ENCODE measurements around the gene WDR43. TPM values are rescaled to one million over a fixed set of nuclear protein-coding genes. Genes with fewer than 3 reads are reported as not detected.
A peak's percentile ranks its signal among the peaks of the same experiment; 100 is the strongest.

WDR43 gene, protein sequence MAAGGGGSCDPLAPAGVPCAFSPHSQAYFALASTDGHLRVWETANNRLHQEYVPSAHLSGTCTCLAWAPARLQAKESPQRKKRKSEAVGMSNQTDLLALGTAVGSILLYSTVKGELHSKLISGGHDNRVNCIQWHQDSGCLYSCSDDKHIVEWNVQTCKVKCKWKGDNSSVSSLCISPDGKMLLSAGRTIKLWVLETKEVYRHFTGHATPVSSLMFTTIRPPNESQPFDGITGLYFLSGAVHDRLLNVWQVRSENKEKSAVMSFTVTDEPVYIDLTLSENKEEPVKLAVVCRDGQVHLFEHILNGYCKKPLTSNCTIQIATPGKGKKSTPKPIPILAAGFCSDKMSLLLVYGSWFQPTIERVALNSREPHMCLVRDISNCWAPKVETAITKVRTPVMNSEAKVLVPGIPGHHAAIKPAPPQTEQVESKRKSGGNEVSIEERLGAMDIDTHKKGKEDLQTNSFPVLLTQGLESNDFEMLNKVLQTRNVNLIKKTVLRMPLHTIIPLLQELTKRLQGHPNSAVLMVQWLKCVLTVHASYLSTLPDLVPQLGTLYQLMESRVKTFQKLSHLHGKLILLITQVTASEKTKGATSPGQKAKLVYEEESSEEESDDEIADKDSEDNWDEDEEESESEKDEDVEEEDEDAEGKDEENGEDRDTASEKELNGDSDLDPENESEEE
- 188 and 190 TPM in 2 replicates for total RNA-seq

DNA sequence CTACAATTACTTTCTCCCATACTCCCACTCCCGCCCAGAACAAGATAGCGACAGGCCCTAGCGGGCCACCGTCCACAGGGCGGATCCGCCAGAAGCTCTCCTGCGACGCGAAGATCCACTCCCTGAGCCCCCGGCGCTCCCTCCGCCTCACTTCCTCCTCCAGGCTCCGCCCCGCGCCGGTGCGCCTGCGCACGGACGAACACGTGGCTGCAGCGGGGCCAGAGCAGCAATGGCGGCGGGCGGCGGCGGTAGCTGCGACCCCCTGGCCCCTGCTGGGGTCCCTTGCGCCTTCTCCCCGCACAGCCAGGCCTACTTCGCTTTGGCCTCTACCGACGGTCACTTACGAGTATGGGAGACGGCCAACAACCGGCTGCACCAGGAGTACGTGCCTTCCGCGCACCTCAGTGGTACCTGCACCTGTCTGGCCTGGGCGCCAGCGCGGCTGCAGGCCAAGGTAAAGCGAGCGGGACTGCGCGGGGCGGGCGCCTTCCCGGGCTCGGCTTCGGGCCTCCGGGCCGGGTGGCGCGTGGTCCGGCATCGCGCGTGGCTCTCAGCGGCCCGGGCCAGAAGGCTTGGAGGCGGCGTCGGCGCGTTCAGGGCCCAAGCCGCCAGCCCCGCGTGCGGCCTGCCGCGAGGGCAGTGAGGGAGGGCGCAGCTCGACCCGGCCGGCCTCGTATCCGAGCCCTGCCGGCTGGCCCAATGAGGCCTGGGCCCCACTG is at the start of gene WDR43:
TSS of gene WDR43 (plus strand) at position 198 of the 719 bp plus-strand sequence. CDS start at position 230, 32 bp downstream.
- no peaks in the 10 kb centered on the region for H3K9me3 Mint-ChIP-seq
- intact Hi-C loops (cut with micrococcal nuclease), result loop anchor here (1.0 to 10.0 kb wide), 8 partner anchors 24 to 1540 kb away; partner anchors contain the start of genes GTF3C2, LBH, PPP1CB and TRMT61B

DNA sequence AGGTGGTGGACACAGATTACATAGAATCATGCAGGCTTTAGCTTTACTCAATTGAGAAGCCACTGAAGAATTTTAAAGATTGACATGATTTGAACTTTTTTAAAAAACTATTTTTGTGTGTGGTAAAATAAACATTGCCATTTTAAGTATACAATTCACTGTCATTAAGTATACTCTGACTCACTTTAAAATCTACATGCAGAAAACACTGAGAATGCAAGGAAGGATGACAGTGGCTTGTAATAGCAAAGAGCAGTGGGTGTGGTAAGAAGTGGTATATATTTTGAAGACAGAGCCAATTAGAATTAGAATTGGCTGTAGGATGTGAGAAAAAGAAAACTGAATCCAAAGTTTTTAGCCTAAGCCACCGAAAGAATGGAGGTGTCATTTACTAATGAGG is 39.3 kb upstream of the WDR43 start:
- no peak overlapping the region for H3K27ac Mint-ChIP-seq
- intact Hi-C loops (cut with micrococcal nuclease), result no loop called here
- H3K4me1 Mint-ChIP-seq (ENCODE audit: low read depth), result no peaks in the 10 kb centered on the region
- no peak overlapping the region for H3K4me3 Mint-ChIP-seq
- no peak for DNase-seq (ENCODE audit: low spot score)
- H3K36me3 Mint-ChIP-seq (ENCODE audit: low read depth), result peaks cover 12% of the 10 kb centered on the region
- no peaks in the 10 kb centered on the region for H3K9me3 Mint-ChIP-seq
- no peaks in the 10 kb centered on the region for H3K27me3 Mint-ChIP-seq (ENCODE audit: insufficient read depth)

More for the DNA sequence above, at the start of gene WDR43:
- H3K4me3 Mint-ChIP-seq, result peak within 1 kb of the TSS; percentile 100
- H3K27ac Mint-ChIP-seq, result peak within 1 kb of the TSS; percentile 96
- H3K4me1 Mint-ChIP-seq (ENCODE audit: low read depth), result peaks cover 40% of the 10 kb centered on the region
- peak; percentile 99 for DNase-seq (ENCODE audit: low spot score)
- H3K27me3 Mint-ChIP-seq (ENCODE audit: insufficient read depth), result no peaks in the 10 kb centered on the region
- peaks cover 19% of the 10 kb centered on the region for H3K36me3 Mint-ChIP-seq (ENCODE audit: low read depth)

- Mint-ChIP-seq H3K4me3 (no peak overlapping the region), H3K9me3 (no peaks in the 10 kb centered on the region), H3K27me3 (ENCODE audit: insufficient read depth) (no peaks in the 10 kb centered on the region), H3K36me3 (ENCODE audit: low read depth) (peaks cover 19% of the 10 kb centered on the region), H3K4me1 (ENCODE audit: low read depth) (no peaks in the 10 kb centered on the region), H3K27ac (no peak overlapping the region)
- intact Hi-C loops (cut with micrococcal nuclease), result no loop called here
- no peak for DNase-seq (ENCODE audit: low spot score)
Observed at GRCh38 chr2:28855977-28856376, 38.5 kb upstream of the WDR43 start.

DNA sequence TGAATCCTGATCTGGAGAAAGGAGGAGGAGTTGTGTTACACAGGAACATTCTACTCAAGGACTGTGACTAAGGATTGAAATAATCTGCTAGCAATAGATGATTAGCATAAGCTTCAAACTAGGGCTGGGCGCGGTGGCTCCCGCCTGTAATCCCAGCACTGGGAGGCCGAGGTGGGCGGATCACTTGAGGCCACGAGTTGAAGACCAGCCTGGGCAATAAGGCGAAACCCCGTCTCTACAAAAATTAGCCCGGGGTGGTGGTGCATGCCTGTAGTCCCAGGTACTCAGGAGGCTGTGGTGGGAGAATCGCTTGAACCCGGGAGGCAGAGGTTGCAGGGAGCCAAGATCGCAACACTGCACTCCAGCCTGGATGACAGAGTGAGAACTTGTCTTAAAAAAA is 25.9 kb upstream of the WDR43 start:
- intact Hi-C loops (cut with micrococcal nuclease), result no loop called here
- no peaks in the 10 kb centered on the region for H3K9me3 Mint-ChIP-seq
- peaks cover 18% of the 10 kb centered on the region for H3K36me3 Mint-ChIP-seq (ENCODE audit: low read depth)
- H3K27ac Mint-ChIP-seq, result no peak overlapping the region
- no peaks in the 10 kb centered on the region for H3K27me3 Mint-ChIP-seq (ENCODE audit: insufficient read depth)
- no peak for DNase-seq (ENCODE audit: low spot score)
- peaks cover 34% of the 10 kb centered on the region for H3K4me1 Mint-ChIP-seq (ENCODE audit: low read depth)
- H3K4me3 Mint-ChIP-seq, result peak overlapping the region; percentile 97

GRCh38 chr2:28869494-28870145 is 24.8 kb upstream of the WDR43 start:
- H3K4me3 Mint-ChIP-seq, result peak overlapping the region; percentile 97
- H3K36me3 Mint-ChIP-seq (ENCODE audit: low read depth), result peaks cover 13% of the 10 kb centered on the region
- no peaks in the 10 kb centered on the region for H3K9me3 Mint-ChIP-seq
- intact Hi-C loops (cut with micrococcal nuclease), result loop anchor here (1.0 to 5.0 kb wide), 8 partner anchors 26 to 1277 kb away; partner anchors contain the start of genes CLIP4, PPP1CB and SPDYA
- H3K27me3 Mint-ChIP-seq (ENCODE audit: insufficient read depth), result peaks cover 1% of the 10 kb centered on the region
- no peak for DNase-seq (ENCODE audit: low spot score)
- peaks cover 27% of the 10 kb centered on the region for H3K4me1 Mint-ChIP-seq (ENCODE audit: low read depth)
- peak overlapping the region; percentile 93 for H3K27ac Mint-ChIP-seq

- peak; percentile 97 for DNase-seq (ENCODE audit: low spot score)
- intact Hi-C loops (cut with micrococcal nuclease), result loop anchor here (1.0 to 5.0 kb wide), 8 partner anchors 25 to 1276 kb away; partner anchors contain the start of genes CLIP4, PPP1CB and SPDYA
- H3K27me3 Mint-ChIP-seq (ENCODE audit: insufficient read depth), result peaks cover 6% of the 10 kb centered on the region
- H3K27ac Mint-ChIP-seq, result peak within 1 kb of the TSS; percentile 93
- H3K9me3 Mint-ChIP-seq, result no peaks in the 10 kb centered on the region
- peaks cover 23% of the 10 kb centered on the region for H3K4me1 Mint-ChIP-seq (ENCODE audit: low read depth)
- peaks cover 9% of the 10 kb centered on the region for H3K36me3 Mint-ChIP-seq (ENCODE audit: low read depth)
- peak within 1 kb of the TSS; percentile 97 for H3K4me3 Mint-ChIP-seq
Observed at GRCh38 chr2:28870146-28870891, 24.1 kb upstream of the WDR43 start, which contains the start of gene TRMT61B. TSS of gene TRMT61B (minus strand) at chr2:28870309. CDS start at chr2:28870277, 32 bp downstream.

DNA sequence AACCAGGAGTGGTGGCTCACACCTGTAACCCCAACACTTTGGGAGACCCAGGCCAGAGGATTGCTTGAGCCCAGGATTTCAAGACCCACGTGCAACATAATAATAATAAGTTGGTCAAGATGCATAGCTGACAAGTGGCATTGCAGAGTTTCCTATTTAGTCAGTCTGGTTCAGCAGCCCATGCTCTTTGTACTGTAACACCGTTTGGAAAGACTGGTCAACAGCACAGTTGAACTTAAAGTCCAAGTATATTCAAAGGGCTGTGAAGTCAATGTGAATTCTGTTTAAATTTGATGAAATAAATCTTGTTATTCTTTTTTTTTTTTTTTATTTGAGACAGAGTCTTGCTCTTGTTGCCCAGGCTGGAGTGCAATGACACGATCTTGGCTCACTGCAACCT is 22.8 kb upstream of the WDR43 start:
- Mint-ChIP-seq H3K4me1 (ENCODE audit: low read depth) (peaks cover 21% of the 10 kb centered on the region), H3K4me3 (peak overlapping the region; percentile 97), H3K27me3 (ENCODE audit: insufficient read depth) (peaks cover 19% of the 10 kb centered on the region), H3K9me3 (no peaks in the 10 kb centered on the region), H3K27ac (no peak overlapping the region), H3K36me3 (ENCODE audit: low read depth) (peaks cover 8% of the 10 kb centered on the region)
- DNase-seq (ENCODE audit: low spot score), result no peak
- intact Hi-C loops (cut with micrococcal nuclease), result loop anchor here (5.0 kb wide), 1 partner anchor 246 kb away; the partner anchor contains the start of gene CLIP4

GRCh38 chr2:28880193-28880592 is 14.3 kb upstream of the WDR43 start:
- Mint-ChIP-seq H3K9me3 (no peaks in the 10 kb centered on the region), H3K4me3 (no peak overlapping the region), H3K36me3 (ENCODE audit: low read depth) (no peaks in the 10 kb centered on the region), H3K27me3 (ENCODE audit: insufficient read depth) (peaks cover 31% of the 10 kb centered on the region), H3K4me1 (ENCODE audit: low read depth) (no peaks in the 10 kb centered on the region), H3K27ac (no peak overlapping the region)
- DNase-seq (ENCODE audit: low spot score), result no peak
- intact Hi-C loops (cut with micrococcal nuclease), result no loop called here

- H3K4me3 Mint-ChIP-seq, result no peak overlapping the region
- DNase-seq (ENCODE audit: low spot score), result no peak
- H3K4me1 Mint-ChIP-seq (ENCODE audit: low read depth), result peaks cover 29% of the 10 kb centered on the region
- H3K9me3 Mint-ChIP-seq, result no peaks in the 10 kb centered on the region
- peaks cover 15% of the 10 kb centered on the region for H3K36me3 Mint-ChIP-seq (ENCODE audit: low read depth)
- intact Hi-C loops (cut with micrococcal nuclease), result loop anchor here (10.0 kb wide), 2 partner anchors 1341 to 1539 kb away; partner anchors contain the start of genes GTF3C2 and LBH
- H3K27me3 Mint-ChIP-seq (ENCODE audit: insufficient read depth), result peaks cover 2% of the 10 kb centered on the region
- H3K27ac Mint-ChIP-seq, result no peak overlapping the region
Observed at GRCh38 chr2:28893488-28893887, 979 bp upstream of the WDR43 start.

DNA sequence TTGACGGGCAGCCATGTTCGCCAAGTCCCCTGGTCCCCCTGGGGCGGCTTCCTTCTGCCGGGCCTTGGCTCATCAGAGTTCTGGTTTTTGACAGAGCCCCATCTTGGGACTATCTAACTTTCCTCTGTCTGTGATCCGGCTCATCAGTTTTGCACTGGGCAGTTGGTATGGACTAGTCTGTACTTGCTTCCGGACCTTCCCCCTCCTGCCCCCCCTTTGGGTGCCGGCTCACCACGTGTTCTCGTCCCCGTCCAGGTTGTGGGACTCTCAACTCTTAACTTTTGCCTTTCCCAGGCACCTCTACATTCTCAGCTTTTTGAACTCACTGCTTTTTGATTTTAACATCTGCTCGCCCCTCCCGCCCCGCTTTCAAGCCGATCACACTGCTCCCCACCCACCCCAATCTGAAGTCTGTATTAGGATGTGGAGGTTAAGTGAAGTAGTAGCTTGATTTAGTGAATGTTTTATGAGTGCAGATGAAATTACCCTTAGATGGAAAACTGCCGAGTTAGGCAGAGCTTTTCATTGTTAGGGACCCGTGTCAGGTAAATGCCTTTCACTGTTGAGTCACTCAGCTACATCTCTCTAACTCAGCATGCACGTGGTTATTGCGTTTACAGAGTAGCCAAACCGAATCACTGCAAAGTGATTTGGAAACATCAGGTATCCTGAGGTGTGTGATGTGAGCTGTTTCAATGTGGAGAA is 874 bp downstream of the WDR43 start:
- H3K27ac Mint-ChIP-seq, result peak overlapping the region; percentile 96
- H3K4me3 Mint-ChIP-seq, result peak overlapping the region; percentile 100
- peaks cover 44% of the 10 kb centered on the region for H3K4me1 Mint-ChIP-seq (ENCODE audit: low read depth)
- H3K9me3 Mint-ChIP-seq, result no peaks in the 10 kb centered on the region
- DNase-seq (ENCODE audit: low spot score), result peak; percentile 22
- H3K36me3 Mint-ChIP-seq (ENCODE audit: low read depth), result peaks cover 19% of the 10 kb centered on the region
- intact Hi-C loops (cut with micrococcal nuclease), result loop anchor here (1.0 to 10.0 kb wide), 6 partner anchors 25 to 1541 kb away; partner anchors contain the start of genes GTF3C2, LBH and TRMT61B
- H3K27me3 Mint-ChIP-seq (ENCODE audit: insufficient read depth), result no peaks in the 10 kb centered on the region

GRCh38 chr2:28896906-28897305 is 2.4 kb downstream of the WDR43 start:
- H3K36me3 Mint-ChIP-seq (ENCODE audit: low read depth), result peaks cover 20% of the 10 kb centered on the region
- H3K4me3 Mint-ChIP-seq, result peak overlapping the region; percentile 100
- intact Hi-C loops (cut with micrococcal nuclease), result loop anchor here (10.0 kb wide), 2 partner anchors 1338 to 1542 kb away; partner anchors contain the start of genes GTF3C2 and LBH
- H3K27me3 Mint-ChIP-seq (ENCODE audit: insufficient read depth), result no peaks in the 10 kb centered on the region
- peaks cover 57% of the 10 kb centered on the region for H3K4me1 Mint-ChIP-seq (ENCODE audit: low read depth)
- no peak overlapping the region for H3K27ac Mint-ChIP-seq
- no peaks in the 10 kb centered on the region for H3K9me3 Mint-ChIP-seq
- DNase-seq (ENCODE audit: low spot score), result no peak
